Uterus (tissue), 4 donors: ENCODE measurements around the gene FBRSL1. TPM values are rescaled to one million over a fixed set of nuclear protein-coding genes. Genes with fewer than 3 reads are reported as not detected.

Experiments
- DNase-seq, 2 donors: peaks; one replicate each; pipeline ENCODE4 v3.0.0-alpha.2; 2019 to 2020
- H3K27ac ChIP-seq, 2 donors: fragments of 200-600 bp; sonication (generic); 1 replicate in 1 of 2; 2 replicates in 1 of 2; pipeline ENCODE4 v1.5.1; 2016 to 2018
- H3K27me3 ChIP-seq, 2 donors: fragments of 200-600 bp; sonication (generic); one replicate each; pipeline ENCODE4 v1.5.1; 2018 to 2019; ENCODE audit warnings: control low read depth in 1 of 2
- H3K36me3 ChIP-seq, 2 donors: fragments of 200-600 bp; sonication (generic); one replicate each; pipeline ENCODE4 v1.5.1; 2019; ENCODE audit warnings: control low read depth in 1 of 2
- H3K4me1 ChIP-seq, 2 donors: fragments of 200-600 bp; sonication (generic); one replicate each; pipeline ENCODE4 v1.5.1; 2018 to 2019; ENCODE audit warnings: control low read depth in 1 of 2
- H3K4me3 ChIP-seq, 2 donors: fragments of 200-600 bp; sonication (generic); 1 replicate in 1 of 2; 2 replicates in 1 of 2; pipeline ENCODE4 v1.5.1; 2018 to 2019; ENCODE audit warnings: mild to moderate bottlenecking in 1 of 2
- H3K9me3 ChIP-seq, 2 donors: fragments of 200-600 bp; sonication (generic); one replicate each; pipeline ENCODE4 v1.5.1; 2019; ENCODE audit warnings: control low read depth in 1 of 2
- POLR2A ChIP-seq, 2 donors: fragments of 450-650 bp; IDR thresholded peaks; one replicate each; pipeline ENCODE4 v1.6.1; 2016; ENCODE audit warnings: antibody characterized with exemption in 2 of 2, mild to moderate bottlenecking in 1 of 2, moderate library complexity in 1 of 2
- intact Hi-C: fragments of 100-400 bp; cut with DNase I; formaldehyde crosslinking; loops from one replicate; pipeline ENCODE4 v1.15.1; 2023; ENCODE audit warnings: low total_unique reads
- total RNA-seq, 4 donors: library from RNA; depleted of rRNA in 3 of 4; stranded (reverse); fragments of >200 nt in 3 of 4; gene quantifications; one replicate each; pipeline versions ENCODE4 v1.1.0 to v1.2.4, GENCODE V29; 2014 to 2023
- TF ChIP-seq, protein P1 (sequence below), 4 experiments: fragments of 200-600 bp in 2 of 4; fragments of 450-650 bp in 2 of 4; sonication (generic) in 2 of 4; IDR thresholded peaks; one replicate each; pipeline ENCODE4 v1.5.1; 2016 to 2019; ENCODE audit warnings: antibody characterized with exemption in 4 of 4, mild to moderate bottlenecking in 2 of 4, moderate library complexity in 1 of 4
- donor health status: DM: yes; HTN: yes; CAD: no.

The FBRSL1 gene
- total RNA-seq, 4 donors from 2014 or later, result 2.9 to 59.1 (median 31.8) TPM

DNA sequence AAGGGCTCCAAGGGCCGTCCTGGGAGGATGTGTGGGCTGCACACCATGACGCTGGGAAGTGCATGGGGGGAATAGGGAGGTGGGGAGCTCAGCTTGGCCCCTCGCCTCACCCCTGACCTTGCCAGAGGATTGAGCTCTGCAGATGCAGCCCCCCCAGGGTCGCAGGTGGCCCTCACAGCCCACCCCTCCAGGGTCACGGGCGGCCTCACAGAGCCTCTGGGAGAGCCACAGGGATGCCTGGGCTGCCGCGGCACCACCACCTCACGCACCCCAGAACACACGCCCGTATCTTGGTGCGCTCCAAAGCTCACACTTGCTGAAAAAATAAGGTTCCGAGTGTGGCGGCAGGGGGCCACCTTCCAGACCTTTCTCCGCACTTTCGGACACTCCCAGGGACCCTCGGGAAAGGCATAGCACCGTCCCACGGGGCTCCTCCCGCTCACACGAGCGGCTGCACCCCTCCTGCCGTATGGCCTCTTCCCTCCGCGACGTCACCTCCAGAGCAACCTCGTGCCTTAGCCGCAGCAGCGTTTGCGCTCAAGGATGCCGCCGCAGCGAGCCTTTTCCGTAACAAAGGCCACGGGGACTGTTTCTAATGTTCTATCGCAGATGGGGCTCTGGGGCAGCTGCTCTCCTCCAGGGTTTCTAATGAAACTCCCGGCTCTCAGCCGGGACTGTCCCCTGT lies 9.9 kb upstream of the FBRSL1 start:
- H3K27ac ChIP-seq, result no peak overlapping the region
- H3K27me3 ChIP-seq, result no peaks in the 10 kb centered on the region
- H3K36me3 ChIP-seq, result no peaks in the 10 kb centered on the region
- no peaks in the 10 kb centered on the region for H3K4me1 ChIP-seq
- H3K4me3 ChIP-seq, result no peak overlapping the region
- DNase-seq, result no peak
- intact Hi-C loops, result no loop called here
- no peaks in the 10 kb centered on the region for H3K9me3 ChIP-seq
- TF ChIP-seq POLR2A (IDR thresholded peaks at IDR 0.05), result no peak
- TF ChIP-seq, protein P1, sequence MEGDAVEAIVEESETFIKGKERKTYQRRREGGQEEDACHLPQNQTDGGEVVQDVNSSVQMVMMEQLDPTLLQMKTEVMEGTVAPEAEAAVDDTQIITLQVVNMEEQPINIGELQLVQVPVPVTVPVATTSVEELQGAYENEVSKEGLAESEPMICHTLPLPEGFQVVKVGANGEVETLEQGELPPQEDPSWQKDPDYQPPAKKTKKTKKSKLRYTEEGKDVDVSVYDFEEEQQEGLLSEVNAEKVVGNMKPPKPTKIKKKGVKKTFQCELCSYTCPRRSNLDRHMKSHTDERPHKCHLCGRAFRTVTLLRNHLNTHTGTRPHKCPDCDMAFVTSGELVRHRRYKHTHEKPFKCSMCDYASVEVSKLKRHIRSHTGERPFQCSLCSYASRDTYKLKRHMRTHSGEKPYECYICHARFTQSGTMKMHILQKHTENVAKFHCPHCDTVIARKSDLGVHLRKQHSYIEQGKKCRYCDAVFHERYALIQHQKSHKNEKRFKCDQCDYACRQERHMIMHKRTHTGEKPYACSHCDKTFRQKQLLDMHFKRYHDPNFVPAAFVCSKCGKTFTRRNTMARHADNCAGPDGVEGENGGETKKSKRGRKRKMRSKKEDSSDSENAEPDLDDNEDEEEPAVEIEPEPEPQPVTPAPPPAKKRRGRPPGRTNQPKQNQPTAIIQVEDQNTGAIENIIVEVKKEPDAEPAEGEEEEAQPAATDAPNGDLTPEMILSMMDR (IDR thresholded peaks at IDR 0.05), result no peak

DNA sequence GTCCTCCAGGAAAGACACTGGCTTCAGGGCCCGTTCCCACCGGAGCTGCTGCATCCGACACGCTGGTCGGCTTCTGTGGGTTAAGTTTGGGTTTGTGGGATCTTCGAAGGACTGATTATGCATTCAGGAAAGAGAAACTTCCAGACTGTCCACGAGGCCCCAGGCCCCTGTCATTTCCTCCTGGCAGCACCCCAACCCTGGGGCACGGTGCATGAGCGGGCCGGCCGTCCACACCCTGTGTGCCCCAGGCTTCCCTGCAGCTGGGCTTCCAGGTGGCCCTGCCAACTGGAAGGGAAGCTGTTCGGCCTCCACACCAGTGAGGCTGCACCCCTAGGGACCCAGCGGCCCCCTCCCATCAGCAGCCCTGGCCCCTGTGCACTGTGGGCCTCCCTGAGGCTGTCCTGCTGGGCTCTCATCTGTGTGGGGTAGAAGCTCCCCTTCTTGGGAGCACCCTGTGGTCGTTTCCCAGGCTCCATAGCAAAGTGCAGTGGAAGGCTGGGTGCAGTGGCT lies 9.3 kb upstream of the FBRSL1 start:
- Histone ChIP-seq H3K27me3 (no peaks in the 10 kb centered on the region), H3K27ac (no peak overlapping the region), H3K4me3 (no peak overlapping the region), H3K4me1 (no peaks in the 10 kb centered on the region), H3K9me3 (no peaks in the 10 kb centered on the region), H3K36me3 (no peaks in the 10 kb centered on the region)
- TF ChIP-seq, protein P1 (IDR thresholded peaks at IDR 0.05), result no peak
- no peak for TF ChIP-seq POLR2A (IDR thresholded peaks at IDR 0.05)
- intact Hi-C loops, result no loop called here
- DNase-seq, result no peak

DNA sequence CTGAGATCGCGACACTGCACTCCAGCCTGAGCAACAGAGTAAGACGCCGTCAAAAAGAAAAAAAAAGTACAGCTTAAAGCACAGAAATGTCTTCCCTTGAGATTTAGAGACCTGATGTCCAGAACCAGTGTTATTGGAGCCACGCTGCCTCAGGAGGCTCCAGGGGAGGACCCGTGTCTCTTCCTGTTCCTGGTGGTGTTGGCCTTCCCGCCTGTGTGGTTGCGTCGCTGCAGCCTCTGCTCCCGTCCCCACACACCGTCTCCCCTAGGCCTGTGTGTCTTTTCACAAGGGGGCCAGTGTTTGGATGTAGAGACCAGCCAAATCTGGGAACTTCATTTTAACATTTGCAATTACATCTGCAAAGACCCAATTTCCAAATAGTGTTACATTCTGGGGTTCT lies 8.6 kb upstream of the FBRSL1 start:
- DNase-seq, result no peak
- no peak for TF ChIP-seq POLR2A (IDR thresholded peaks at IDR 0.05)
- TF ChIP-seq, protein P1 (IDR thresholded peaks at IDR 0.05), result no peak
- Histone ChIP-seq H3K9me3 (no peaks in the 10 kb centered on the region), H3K27me3 (no peaks in the 10 kb centered on the region), H3K27ac (no peak overlapping the region), H3K4me3 (no peak overlapping the region), H3K4me1 (no peaks in the 10 kb centered on the region), H3K36me3 (no peaks in the 10 kb centered on the region)
- intact Hi-C loops, result no loop called here

DNA sequence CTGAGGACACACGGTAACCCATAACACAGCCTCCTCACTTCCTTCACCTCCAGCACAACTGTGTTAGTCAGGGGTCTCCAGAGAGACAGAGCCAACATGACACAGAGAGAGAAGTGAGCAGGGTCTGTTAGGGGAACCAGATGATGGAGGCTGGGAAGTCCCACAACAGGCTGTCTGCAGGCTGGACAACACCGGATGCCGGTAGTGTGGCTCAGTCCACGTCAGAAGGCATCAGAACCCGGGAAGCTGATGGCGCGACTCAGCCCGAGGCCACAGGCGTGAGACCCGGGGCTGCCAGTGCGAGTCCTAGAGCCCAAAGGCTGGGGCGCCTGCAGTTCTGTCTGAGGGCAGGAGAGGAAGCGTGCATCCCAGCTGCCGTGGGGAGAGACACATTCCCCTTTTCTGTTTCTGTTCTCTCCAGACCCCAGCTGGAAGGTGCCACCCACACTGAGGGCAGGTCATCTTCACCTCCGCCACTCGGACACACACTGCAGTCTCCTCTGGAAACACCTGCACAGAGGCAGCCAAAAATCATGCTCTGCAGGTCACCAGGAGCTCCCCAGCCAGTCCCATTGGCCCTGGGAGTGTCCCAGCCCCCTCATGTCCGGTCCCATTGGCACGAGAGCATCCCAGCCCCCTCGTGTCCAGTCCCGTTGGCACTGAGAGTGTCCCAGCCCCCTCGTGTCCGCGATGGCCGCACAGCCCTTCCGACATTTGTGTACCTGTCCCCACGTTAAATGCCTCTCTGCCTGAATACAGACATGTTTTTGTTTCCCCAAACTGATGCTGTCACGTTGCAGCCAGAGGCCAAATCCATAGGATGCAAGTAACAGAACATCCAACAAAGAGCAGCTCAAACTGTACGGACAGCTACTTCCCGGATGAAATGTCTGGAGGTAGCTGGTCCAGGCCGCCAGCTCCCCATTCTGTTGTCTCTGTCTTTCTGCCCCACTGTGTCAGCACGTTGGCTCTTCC lies 7.9 kb upstream of the FBRSL1 start:
- Histone ChIP-seq H3K27me3 (no peaks in the 10 kb centered on the region), H3K9me3 (no peaks in the 10 kb centered on the region), H3K4me1 (no peaks in the 10 kb centered on the region), H3K4me3 (no peak overlapping the region), H3K27ac (no peak overlapping the region), H3K36me3 (no peaks in the 10 kb centered on the region)
- TF ChIP-seq, protein P1 (IDR thresholded peaks at IDR 0.05), result no peak
- TF ChIP-seq POLR2A (IDR thresholded peaks at IDR 0.05), result no peak
- intact Hi-C loops, result no loop called here
- no peak for DNase-seq

DNA sequence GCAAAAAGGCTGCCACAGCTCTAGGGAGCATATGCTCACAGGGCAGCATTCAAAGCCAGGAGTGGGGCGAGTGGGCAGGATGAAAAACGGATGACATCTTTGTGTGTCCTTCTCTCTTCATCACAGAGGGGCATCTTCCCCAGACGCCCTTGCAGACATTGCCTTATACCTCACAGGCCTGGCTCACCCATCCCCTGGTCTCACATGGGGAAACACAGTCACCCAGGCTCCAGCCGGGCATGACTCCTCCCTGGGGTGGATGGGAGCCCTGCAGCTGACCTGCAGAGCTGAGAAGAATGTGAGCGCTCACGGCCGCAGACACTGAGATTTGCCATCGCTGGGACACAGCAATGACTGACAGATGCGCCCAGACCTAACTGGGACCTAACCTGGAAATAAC lies 7.2 kb upstream of the FBRSL1 start:
- no peaks in the 10 kb centered on the region for H3K9me3 ChIP-seq
- H3K36me3 ChIP-seq, result no peaks in the 10 kb centered on the region
- H3K4me3 ChIP-seq, result no peak overlapping the region
- TF ChIP-seq, protein P1 (IDR thresholded peaks at IDR 0.05), result no peak
- no peak for TF ChIP-seq POLR2A (IDR thresholded peaks at IDR 0.05)
- no peak for DNase-seq
- intact Hi-C loops, result no loop called here
- no peaks in the 10 kb centered on the region for H3K4me1 ChIP-seq
- no peak overlapping the region for H3K27ac ChIP-seq
- H3K27me3 ChIP-seq, result no peaks in the 10 kb centered on the region
